Sigmoid colon (tissue), 4 donors: Measurements from ENCODE around the gene PAPOLA.

Source experiments
- POLR2A ChIP-seq, 2 donors: fragments of 450-650 bp; IDR thresholded peaks; one replicate each; pipeline ENCODE4 v1.6.1; 2016; ENCODE audit warnings: antibody characterized with exemption in 2 of 2, mild to moderate bottlenecking in 2 of 2, moderate library complexity in 2 of 2
- POLR2AphosphoS5 ChIP-seq, 4 donors: sonication (generic); formaldehyde crosslinking; IDR thresholded peaks; one replicate each; pipeline ENCODE4 v1.6.1; 2017; ENCODE audit warnings: antibody characterized with exemption in 4 of 4
- TF ChIP-seq, protein P1 (sequence below), 4 experiments: fragments of 450-650 bp in 3 of 4; fragments of 200-600 bp in 1 of 4; IDR thresholded peaks; one replicate each; pipeline ENCODE4 v1.5.1; 2016 to 2019; ENCODE audit warnings: antibody characterized with exemption in 4 of 4, mild to moderate bottlenecking in 3 of 4, moderate library complexity in 2 of 4

DNA sequence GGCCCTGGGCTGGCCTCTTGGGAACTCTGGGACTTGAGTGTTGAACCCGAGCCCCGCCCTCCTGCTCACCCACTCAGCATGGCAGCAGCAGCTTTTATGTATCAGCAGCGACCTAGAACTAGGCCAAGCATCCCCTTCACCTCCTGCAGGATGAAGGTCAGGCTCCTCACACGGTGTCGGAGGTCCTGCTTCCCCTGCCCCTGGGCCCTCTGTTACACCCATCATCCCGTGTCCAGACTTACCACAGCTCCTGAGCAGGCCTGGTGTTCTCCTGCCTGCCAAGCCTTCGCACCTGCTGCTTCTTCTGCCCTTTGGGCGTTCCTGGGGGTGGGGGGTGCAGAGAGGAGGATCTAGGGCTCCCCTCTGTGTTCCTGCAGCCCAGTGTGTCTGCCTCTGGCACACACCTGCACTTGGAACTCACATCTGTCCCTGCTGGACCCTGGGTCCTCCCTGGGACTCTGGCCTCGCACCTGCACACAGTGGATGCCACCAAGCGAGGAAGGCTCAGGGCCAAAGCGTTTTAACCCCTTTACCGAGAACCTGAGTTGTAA lies 80.3 kb downstream of the PAPOLA start:
- TF ChIP-seq, protein P1, sequence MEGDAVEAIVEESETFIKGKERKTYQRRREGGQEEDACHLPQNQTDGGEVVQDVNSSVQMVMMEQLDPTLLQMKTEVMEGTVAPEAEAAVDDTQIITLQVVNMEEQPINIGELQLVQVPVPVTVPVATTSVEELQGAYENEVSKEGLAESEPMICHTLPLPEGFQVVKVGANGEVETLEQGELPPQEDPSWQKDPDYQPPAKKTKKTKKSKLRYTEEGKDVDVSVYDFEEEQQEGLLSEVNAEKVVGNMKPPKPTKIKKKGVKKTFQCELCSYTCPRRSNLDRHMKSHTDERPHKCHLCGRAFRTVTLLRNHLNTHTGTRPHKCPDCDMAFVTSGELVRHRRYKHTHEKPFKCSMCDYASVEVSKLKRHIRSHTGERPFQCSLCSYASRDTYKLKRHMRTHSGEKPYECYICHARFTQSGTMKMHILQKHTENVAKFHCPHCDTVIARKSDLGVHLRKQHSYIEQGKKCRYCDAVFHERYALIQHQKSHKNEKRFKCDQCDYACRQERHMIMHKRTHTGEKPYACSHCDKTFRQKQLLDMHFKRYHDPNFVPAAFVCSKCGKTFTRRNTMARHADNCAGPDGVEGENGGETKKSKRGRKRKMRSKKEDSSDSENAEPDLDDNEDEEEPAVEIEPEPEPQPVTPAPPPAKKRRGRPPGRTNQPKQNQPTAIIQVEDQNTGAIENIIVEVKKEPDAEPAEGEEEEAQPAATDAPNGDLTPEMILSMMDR (IDR thresholded peaks at IDR 0.05): no peak
- TF ChIP-seq POLR2A (IDR thresholded peaks at IDR 0.05) (no peak), POLR2AphosphoS5 (IDR thresholded peaks at IDR 0.05) (no peak)
